GM21423 (cell line): ENCODE data around the gene MEF2A.
"Not testable (repeated sequence)": the region's sequence is repeated elsewhere in the genome, so short reads cannot be mapped to it uniquely, and the experiment has no call there.

Source experiments
- ATAC-seq: cut with Tn5 transposase; IDR thresholded peaks from one replicate; pipeline ENCODE4 v1.9.1; 2021; ENCODE audit warnings: mild to moderate bottlenecking, moderate library complexity; ENCODE audit not compliant: unreplicated experiment

The MEF2A gene

GRCh38 chr15:99565299-99566156 is at the start of gene MEF2A:
Gene MEF2A, plus strand, starts transcription at chr15:99565984. Its CDS starts 67,136 bp downstream, at chr15:99633120.
- peak; percentile 52 for ATAC-seq

GRCh38 chr15:99518191-99518590 is 47.6 kb upstream of the MEF2A start:
- no peak for ATAC-seq

- not testable (repeated sequence) for ATAC-seq
Measured at GRCh38 chr15:99519366-99519765, 46.4 kb upstream of the MEF2A start.

- no peak for ATAC-seq
Measured at GRCh38 chr15:99522288-99522687, 43.5 kb upstream of the MEF2A start.

- ATAC-seq = no peak
Measured at GRCh38 chr15:99526176-99526575, 39.6 kb upstream of the MEF2A start.

- no peak for ATAC-seq
Measured at GRCh38 chr15:99526671-99527070, 39.1 kb upstream of the MEF2A start.

GRCh38 chr15:99536422-99537040 is 29.3 kb upstream of the MEF2A start:
- no peak for ATAC-seq

GRCh38 chr15:99537344-99537743 is 28.4 kb upstream of the MEF2A start:
- ATAC-seq = no peak

GRCh38 chr15:99538261-99538660 is 27.5 kb upstream of the MEF2A start:
- no peak for ATAC-seq

GRCh38 chr15:99542828-99543227 is 23.0 kb upstream of the MEF2A start:
- ATAC-seq = no peak

- ATAC-seq = no peak
Measured at GRCh38 chr15:99545605-99546004, 20.2 kb upstream of the MEF2A start.

GRCh38 chr15:99546441-99547100 is 19.2 kb upstream of the MEF2A start:
- no peak for ATAC-seq

GRCh38 chr15:99547517-99547916 is 18.3 kb upstream of the MEF2A start:
- ATAC-seq = no peak

GRCh38 chr15:99550077-99550476 is 15.7 kb upstream of the MEF2A start:
- ATAC-seq = no peak

GRCh38 chr15:99552111-99552510 is 13.7 kb upstream of the MEF2A start:
- ATAC-seq = no peak

- no peak for ATAC-seq
Measured at GRCh38 chr15:99554880-99555488, 10.8 kb upstream of the MEF2A start.

- ATAC-seq = no peak
Measured at GRCh38 chr15:99556011-99556410, 9.8 kb upstream of the MEF2A start.

- no peak for ATAC-seq
Measured at GRCh38 chr15:99556578-99556977, 9.2 kb upstream of the MEF2A start.

- ATAC-seq = no peak
Measured at GRCh38 chr15:99558084-99558483, 7.7 kb upstream of the MEF2A start.

- no peak for ATAC-seq
Measured at GRCh38 chr15:99558571-99558970, 7.2 kb upstream of the MEF2A start.

- no peak for ATAC-seq
Measured at GRCh38 chr15:99561476-99562230, 4.1 kb upstream of the MEF2A start.
